Astrocyte of the cerebellum (primary cell): ENCODE results near the gene CHST11.

Source experiments
- DNase-seq: peaks from one replicate; pipeline ENCODE4 v3.0.0-alpha.2; 2011; ENCODE audit warnings: low read depth
- H3K4me3 ChIP-seq: 2 replicates; pipeline ENCODE4 v1.5.1; 2011; ENCODE audit warnings: mild to moderate bottlenecking, low read depth, low read length, moderate library complexity
- CTCF ChIP-seq: IDR thresholded peaks from 2 replicates; pipeline ENCODE4 v1.5.1; 2012; ENCODE audit warnings: low read length, low read depth, moderate library complexity, mild to moderate bottlenecking; ENCODE audit errors: missing control alignments
- in situ Hi-C: cut with HindIII; loops from 2 replicates; pipeline ENCODE4 v1.10.0; 2017; ENCODE audit warnings: low sequenced_read_pairs

Gene CHST11

GRCh38 chr12:104499668-104500332 is 43.1 kb downstream of the CHST11 start:
- no peak for TF ChIP-seq CTCF
- H3K4me3 ChIP-seq: no peak overlapping the region
- DNase-seq: no peak
- in situ Hi-C loops: no loop called here

GRCh38 chr12:104501115-104501514 is 44.4 kb downstream of the CHST11 start:
- DNase-seq: no peak
- in situ Hi-C loops: no loop called here
- no peak for TF ChIP-seq CTCF
- no peak overlapping the region for H3K4me3 ChIP-seq

GRCh38 chr12:104501660-104502059 is 44.9 kb downstream of the CHST11 start:
- in situ Hi-C loops: no loop called here
- TF ChIP-seq CTCF: no peak
- no peak for DNase-seq
- no peak overlapping the region for H3K4me3 ChIP-seq

GRCh38 chr12:104502217-104502616 is 45.5 kb downstream of the CHST11 start:
- no peak overlapping the region for H3K4me3 ChIP-seq
- in situ Hi-C loops: no loop called here
- no peak for TF ChIP-seq CTCF
- DNase-seq: no peak

GRCh38 chr12:104502638-104503037 is 45.9 kb downstream of the CHST11 start:
- no peak for DNase-seq
- in situ Hi-C loops: no loop called here
- no peak overlapping the region for H3K4me3 ChIP-seq
- TF ChIP-seq CTCF: no peak

- TF ChIP-seq CTCF: no peak
Observed at GRCh38 chr12:104503191-104503590, 46.4 kb downstream of the CHST11 start.

More at GRCh38 chr12:104503191-104503590, 46.4 kb downstream of the CHST11 start:
- H3K4me3 ChIP-seq: no peak overlapping the region
- DNase-seq: no peak
- in situ Hi-C loops: no loop called here
